ENCODE results near the gene KLK14. TPM values are rescaled to one million over a fixed set of nuclear protein-coding genes. Genes with fewer than 3 reads are reported as not detected.

The KLK14 gene
- total RNA-seq, 2 donors from 2014 or later = 0.52 TPM; not detected in 1

DNA sequence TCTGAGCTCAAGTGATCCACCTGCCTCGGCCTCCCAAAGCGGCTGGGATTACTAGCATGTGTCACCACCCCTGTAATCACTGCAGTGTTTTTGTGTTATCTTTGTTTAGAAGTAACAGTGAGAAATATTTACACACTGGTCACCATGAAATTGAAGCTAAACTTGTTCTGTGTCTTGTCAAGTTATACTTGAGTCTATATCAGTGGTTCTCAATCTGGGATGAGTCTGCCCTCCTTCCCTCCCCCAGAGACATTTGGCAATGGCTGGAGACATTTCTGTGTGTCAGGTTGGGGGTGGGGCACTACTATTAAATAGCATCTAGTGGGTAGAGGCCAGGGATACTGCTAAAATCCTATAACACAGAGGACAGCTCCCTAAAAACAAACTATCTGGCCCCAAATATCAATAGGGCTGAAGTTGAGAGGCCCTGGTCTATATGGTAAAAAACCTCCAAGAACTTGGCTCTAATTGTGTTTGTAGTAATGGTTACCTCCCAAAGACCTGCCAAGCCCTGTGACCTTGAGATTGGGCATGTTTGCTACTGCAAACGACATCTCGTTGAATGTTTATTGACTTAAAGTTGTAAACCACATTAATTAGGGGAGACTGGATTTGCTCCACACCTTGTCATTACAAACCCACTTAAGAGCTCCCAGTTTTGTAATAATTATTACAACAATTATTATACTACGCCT lies 18.6 kb upstream of the KLK14 start:
- TF ChIP-seq, protein P1, sequence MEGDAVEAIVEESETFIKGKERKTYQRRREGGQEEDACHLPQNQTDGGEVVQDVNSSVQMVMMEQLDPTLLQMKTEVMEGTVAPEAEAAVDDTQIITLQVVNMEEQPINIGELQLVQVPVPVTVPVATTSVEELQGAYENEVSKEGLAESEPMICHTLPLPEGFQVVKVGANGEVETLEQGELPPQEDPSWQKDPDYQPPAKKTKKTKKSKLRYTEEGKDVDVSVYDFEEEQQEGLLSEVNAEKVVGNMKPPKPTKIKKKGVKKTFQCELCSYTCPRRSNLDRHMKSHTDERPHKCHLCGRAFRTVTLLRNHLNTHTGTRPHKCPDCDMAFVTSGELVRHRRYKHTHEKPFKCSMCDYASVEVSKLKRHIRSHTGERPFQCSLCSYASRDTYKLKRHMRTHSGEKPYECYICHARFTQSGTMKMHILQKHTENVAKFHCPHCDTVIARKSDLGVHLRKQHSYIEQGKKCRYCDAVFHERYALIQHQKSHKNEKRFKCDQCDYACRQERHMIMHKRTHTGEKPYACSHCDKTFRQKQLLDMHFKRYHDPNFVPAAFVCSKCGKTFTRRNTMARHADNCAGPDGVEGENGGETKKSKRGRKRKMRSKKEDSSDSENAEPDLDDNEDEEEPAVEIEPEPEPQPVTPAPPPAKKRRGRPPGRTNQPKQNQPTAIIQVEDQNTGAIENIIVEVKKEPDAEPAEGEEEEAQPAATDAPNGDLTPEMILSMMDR (IDR thresholded peaks at IDR 0.05) = no peak
- Histone ChIP-seq H3K9me3 (no peaks in the 10 kb centered on the region), H3K4me1 (no peaks in the 10 kb centered on the region), H3K27me3 (no peaks in the 10 kb centered on the region), H3K4me3 (no peak overlapping the region), H3K36me3 (no peaks in the 10 kb centered on the region), H3K27ac (no peak overlapping the region), H3K9ac (ENCODE audit: low read depth in 2 of 2, low read length in 2 of 2) (no peak overlapping the region)
- intact Hi-C loops (cut with DNase I) = no loop called here
- no peak for DNase-seq

DNA sequence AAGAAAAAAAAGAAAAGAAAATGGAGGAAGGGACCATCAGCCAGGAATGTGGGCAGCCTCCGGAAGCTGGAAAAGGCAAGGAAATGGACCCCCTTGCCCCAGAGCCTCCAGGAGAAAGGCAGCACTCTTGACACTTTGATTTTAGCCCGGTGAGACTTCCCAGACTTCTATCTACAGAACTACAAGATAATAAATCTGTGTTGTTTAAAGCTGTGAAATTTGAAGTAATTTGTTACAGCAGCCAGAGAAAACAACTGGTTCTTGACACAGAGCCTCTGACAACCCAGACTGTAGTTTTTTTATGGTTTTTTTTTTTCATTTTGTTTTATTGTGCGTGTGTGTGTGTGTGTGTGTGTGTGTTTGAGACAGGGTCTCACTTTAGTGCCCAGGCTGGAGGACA lies 17.9 kb upstream of the KLK14 start:
- H3K36me3 ChIP-seq = no peaks in the 10 kb centered on the region
- H3K4me3 ChIP-seq = no peak overlapping the region
- H3K27me3 ChIP-seq = no peaks in the 10 kb centered on the region
- DNase-seq = no peak
- intact Hi-C loops (cut with DNase I) = no loop called here
- no peak overlapping the region for H3K9ac ChIP-seq (ENCODE audit: low read depth in 2 of 2, low read length in 2 of 2)
- no peaks in the 10 kb centered on the region for H3K9me3 ChIP-seq
- H3K27ac ChIP-seq = no peak overlapping the region
- TF ChIP-seq, protein P1 (IDR thresholded peaks at IDR 0.05) = no peak
- no peaks in the 10 kb centered on the region for H3K4me1 ChIP-seq

GRCh38 chr19:51099047-51099382 lies 16.3 kb upstream of the KLK14 start:
- intact Hi-C loops (cut with DNase I) = loop anchor here (5.0 kb wide), 1 partner anchor 167 kb away; no protein-coding TSS in a partner anchor

GRCh38 chr19:51098365-51099046 lies 15.8 kb upstream of the KLK14 start:
- no peak overlapping the region for H3K9ac ChIP-seq (ENCODE audit: low read depth in 2 of 2, low read length in 2 of 2)
- no peaks in the 10 kb centered on the region for H3K36me3 ChIP-seq
- H3K9me3 ChIP-seq = no peaks in the 10 kb centered on the region
- no peak for DNase-seq
- no peak overlapping the region for H3K4me3 ChIP-seq
- intact Hi-C loops (cut with DNase I) = loop anchor here (5.0 kb wide), 1 partner anchor 166 kb away; no protein-coding TSS in a partner anchor
- H3K27ac ChIP-seq = no peak overlapping the region
- H3K4me1 ChIP-seq = no peaks in the 10 kb centered on the region
- H3K27me3 ChIP-seq = no peaks in the 10 kb centered on the region
- TF ChIP-seq, protein P1 (IDR thresholded peaks at IDR 0.05) = no peak

More at GRCh38 chr19:51099047-51099382, 16.3 kb upstream of the KLK14 start:
- no peaks in the 10 kb centered on the region for H3K9me3 ChIP-seq
- no peaks in the 10 kb centered on the region for H3K36me3 ChIP-seq
- no peak overlapping the region for H3K9ac ChIP-seq (ENCODE audit: low read depth in 2 of 2, low read length in 2 of 2)
- no peaks in the 10 kb centered on the region for H3K27me3 ChIP-seq
- no peak overlapping the region for H3K4me3 ChIP-seq
- no peak overlapping the region for H3K27ac ChIP-seq
- no peaks in the 10 kb centered on the region for H3K4me1 ChIP-seq
- DNase-seq = no peak
- TF ChIP-seq, protein P1 (IDR thresholded peaks at IDR 0.05) = no peak

- no peak for DNase-seq
- Histone ChIP-seq H3K36me3 (no peaks in the 10 kb centered on the region), H3K4me3 (no peak overlapping the region), H3K27me3 (no peaks in the 10 kb centered on the region), H3K9me3 (no peaks in the 10 kb centered on the region), H3K9ac (ENCODE audit: low read depth in 2 of 2, low read length in 2 of 2) (no peak overlapping the region), H3K27ac (no peak overlapping the region), H3K4me1 (no peaks in the 10 kb centered on the region)
- TF ChIP-seq, protein P1 (IDR thresholded peaks at IDR 0.05) = no peak
- intact Hi-C loops (cut with DNase I) = loop anchor here (5.0 kb wide), 1 partner anchor 165 kb away; no protein-coding TSS in a partner anchor
These were observed 15.1 kb upstream of the KLK14 start for GRCh38 chr19:51097796-51098195.

All from colonic mucosa (tissue), 4 donors.